GM12873 (cell line): ENCODE measurements around the gene PYGM.
A peak's percentile ranks its signal among the peaks of the same experiment; 100 is the strongest.

ENCODE experiments used
- TF ChIP-seq, protein P1 (sequence below): IDR thresholded peaks from 2 replicates; pipeline ENCODE4 v1.5.1; 2012; ENCODE audit warnings: low read depth, mild to moderate bottlenecking, moderate library complexity, low read length, control low read depth; ENCODE audit not compliant: insufficient read depth; ENCODE audit errors: missing control alignments

Gene PYGM

GRCh38 chr11:64789331-64790204 lies 29.8 kb upstream of the PYGM start:
- TF ChIP-seq, protein P1, sequence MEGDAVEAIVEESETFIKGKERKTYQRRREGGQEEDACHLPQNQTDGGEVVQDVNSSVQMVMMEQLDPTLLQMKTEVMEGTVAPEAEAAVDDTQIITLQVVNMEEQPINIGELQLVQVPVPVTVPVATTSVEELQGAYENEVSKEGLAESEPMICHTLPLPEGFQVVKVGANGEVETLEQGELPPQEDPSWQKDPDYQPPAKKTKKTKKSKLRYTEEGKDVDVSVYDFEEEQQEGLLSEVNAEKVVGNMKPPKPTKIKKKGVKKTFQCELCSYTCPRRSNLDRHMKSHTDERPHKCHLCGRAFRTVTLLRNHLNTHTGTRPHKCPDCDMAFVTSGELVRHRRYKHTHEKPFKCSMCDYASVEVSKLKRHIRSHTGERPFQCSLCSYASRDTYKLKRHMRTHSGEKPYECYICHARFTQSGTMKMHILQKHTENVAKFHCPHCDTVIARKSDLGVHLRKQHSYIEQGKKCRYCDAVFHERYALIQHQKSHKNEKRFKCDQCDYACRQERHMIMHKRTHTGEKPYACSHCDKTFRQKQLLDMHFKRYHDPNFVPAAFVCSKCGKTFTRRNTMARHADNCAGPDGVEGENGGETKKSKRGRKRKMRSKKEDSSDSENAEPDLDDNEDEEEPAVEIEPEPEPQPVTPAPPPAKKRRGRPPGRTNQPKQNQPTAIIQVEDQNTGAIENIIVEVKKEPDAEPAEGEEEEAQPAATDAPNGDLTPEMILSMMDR = no peak

GRCh38 chr11:64788321-64789215 lies 28.8 kb upstream of the PYGM start:
- TF ChIP-seq, protein P1 = no peak

DNA sequence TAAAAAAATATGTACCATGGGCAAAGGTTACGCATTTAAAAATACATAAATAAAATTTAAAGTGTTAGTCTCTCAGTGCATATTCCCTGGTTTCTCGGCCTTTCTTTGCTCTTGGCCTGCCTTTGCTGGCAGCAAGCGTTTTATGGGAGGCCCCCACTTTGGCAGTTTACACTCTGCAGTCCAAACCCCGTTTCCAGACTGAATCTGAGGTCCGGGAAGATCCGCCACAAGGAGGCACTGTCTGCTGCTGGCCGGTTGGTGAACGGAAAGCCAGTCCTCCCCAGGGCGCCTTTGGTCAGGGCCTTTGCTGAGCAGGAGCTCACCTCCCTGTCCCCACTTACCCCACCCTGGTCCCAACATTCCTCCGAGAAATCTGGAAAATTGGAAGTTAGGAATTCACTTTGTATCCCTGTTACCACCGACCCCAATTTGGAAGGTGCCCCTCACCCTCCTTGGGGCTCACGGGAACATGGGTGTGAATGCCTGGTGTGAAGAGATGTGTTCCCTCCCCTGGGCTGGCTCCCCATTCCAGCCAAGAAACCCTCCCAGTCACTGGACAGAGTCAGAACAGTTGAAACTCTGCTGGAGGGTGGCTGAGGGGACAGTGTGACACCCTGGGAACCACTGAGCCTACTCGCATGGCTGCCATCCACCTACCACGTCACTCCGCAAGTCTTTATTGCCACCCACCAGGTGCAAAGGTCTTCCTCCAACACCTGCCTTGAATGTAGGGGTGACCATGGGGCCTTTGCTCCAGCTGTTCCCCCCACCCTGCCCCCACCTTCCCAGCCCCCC lies 27.9 kb upstream of the PYGM start:
- TF ChIP-seq, protein P1 = peak; percentile 79

DNA sequence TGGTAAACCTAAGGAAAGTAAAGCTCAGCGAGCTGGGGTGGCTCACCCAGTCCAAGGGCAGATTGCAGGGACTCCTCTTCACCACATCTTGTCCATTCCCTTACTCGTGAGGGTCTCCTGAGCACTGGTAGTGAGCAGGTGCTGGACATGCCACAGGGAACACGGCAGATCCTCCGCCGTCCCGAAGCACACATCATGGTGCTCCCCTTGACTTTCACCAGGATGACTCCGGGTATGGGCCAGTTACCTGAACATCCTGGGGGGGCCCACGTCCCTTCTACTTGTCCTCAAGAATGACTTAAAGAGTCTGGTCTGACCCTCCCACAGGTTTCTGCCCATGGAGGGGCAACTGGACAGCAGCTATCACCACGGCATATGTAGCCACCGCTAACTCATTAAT lies 26.5 kb upstream of the PYGM start:
- TF ChIP-seq, protein P1 = no peak

DNA sequence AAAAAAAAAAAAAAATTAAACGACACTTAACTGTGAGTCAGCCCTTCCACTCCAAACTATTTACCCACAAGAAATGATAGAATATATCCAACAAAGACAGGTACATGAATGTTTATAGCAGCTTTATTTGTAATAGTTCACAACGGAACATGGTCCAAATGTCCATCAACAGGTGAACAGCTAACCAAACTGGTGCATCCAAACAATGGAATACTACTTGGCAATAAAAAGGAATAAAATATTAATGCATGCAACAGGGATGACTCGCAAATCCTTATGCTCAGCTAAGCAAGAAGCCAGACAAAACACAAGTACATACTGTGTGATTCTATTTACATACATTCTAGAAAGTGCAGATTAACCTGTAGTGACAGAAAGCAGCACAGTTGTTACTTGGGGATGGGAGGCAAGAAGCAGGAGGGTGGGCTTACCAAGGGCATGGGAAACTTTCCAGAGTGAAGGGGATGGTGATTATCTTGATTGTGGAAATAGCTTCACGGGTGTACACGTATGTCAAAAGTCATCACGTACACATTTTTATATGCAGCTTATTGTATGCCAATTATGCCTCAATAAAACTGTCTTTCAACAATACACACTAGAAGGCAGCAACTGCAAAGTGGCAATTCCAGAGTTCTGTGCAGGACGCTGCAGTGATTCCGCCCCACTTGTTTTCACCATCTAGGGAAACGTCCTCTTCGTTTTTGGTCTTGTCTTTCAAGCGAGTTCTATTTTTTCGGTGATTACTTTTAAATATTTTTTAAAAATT lies 25.2 kb upstream of the PYGM start:
- TF ChIP-seq, protein P1 = no peak

DNA sequence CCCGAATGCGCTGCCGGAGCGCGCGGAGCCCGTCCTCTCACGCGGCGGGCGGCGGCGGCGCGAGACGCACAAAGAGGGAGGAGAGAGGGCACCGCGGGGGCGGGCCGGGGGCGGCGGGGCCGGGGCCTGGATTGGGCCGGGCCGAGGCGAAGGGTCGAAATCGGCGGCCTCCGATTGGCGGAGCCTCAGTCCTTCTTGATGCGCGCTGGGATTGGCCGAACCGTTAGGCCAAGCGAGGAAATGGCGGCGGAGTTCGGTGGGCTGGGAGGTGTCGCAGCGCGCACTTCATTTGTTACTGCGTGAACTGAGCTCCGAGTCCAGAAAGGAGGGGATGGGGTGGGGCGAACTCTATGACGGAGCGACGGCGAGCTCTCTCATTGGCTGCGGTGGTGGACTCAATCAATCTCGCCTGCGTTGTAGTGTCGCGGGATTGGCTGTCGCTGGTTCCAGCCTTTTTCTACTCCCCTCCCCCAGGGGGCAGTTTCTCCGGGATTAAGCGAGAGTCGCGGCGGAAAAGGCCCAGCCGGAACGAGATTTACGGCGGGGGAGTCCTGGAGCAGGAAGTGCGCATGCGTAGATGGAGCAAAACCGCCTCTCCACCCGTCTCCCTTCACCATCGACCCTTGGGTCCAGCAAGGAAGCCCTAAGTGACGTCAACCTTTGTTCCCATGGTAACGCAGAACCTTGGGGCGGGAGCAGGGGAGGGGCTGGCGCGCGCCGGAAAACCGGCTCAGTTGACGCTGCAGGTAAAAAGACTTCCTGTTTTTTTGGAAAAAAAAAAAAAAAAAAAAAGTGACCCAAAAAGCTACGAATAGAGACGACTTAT lies 18.9 kb upstream of the PYGM start, which contains the start of gene SF1:
TSS of gene SF1 (minus strand) at position 70 of the 826 bp plus-strand sequence. CDS start 150 bp downstream, outside the sequence.
- TF ChIP-seq, protein P1 = no peak
